Breast epithelium (tissue), 4 donors: ENCODE results near the gene NAMPT. TPM values are rescaled to one million over a fixed set of nuclear protein-coding genes. Genes with fewer than 3 reads are reported as not detected.

Experiments
- DNase-seq, 2 donors: peaks; one replicate each; pipeline ENCODE4 v3.0.0-alpha.2; 2019; ENCODE audit warnings: low spot score in 2 of 2
- H3K27ac ChIP-seq, 2 donors: fragments of 200-600 bp; sonication (generic) in 1 of 2; one replicate each; pipeline ENCODE4 v1.5.1; 2016 to 2019; ENCODE audit warnings: mild to moderate bottlenecking in 1 of 2
- H3K27me3 ChIP-seq, 2 donors: fragments of 200-600 bp; sonication (generic) in 1 of 2; one replicate each; pipeline versions ENCODE4 v1.5.1 to v1.6.0; 2017 to 2019; ENCODE audit warnings: control low read depth in 1 of 2, mild to moderate bottlenecking in 1 of 2
- H3K36me3 ChIP-seq: fragments of 200-600 bp; one replicate; pipeline ENCODE4 v1.5.1; 2019
- H3K4me1 ChIP-seq, 2 donors: fragments of 200-600 bp; sonication (generic); one replicate each; pipeline ENCODE4 v1.5.1; 2016 to 2019; ENCODE audit warnings: control low read depth in 1 of 2
- H3K4me3 ChIP-seq, 3 donors: fragments of 200-600 bp; sonication (generic); 1 replicate in 2 of 3; 2 replicates in 1 of 3; pipeline ENCODE4 v1.5.1; 2016 to 2019; ENCODE audit warnings: mild to moderate bottlenecking in 3 of 3, moderate library complexity in 2 of 3
- H3K9me3 ChIP-seq, 2 donors: fragments of 200-600 bp; sonication (generic) in 1 of 2; one replicate each; pipeline ENCODE4 v1.5.1; 2016 to 2019; ENCODE audit warnings: control low read depth in 1 of 2
- CTCF ChIP-seq, 3 donors: fragments of 450-650 bp; IDR thresholded peaks; one replicate each; pipeline ENCODE4 v1.5.1; 2016 to 2017; ENCODE audit warnings: antibody characterized with exemption in 3 of 3, mild to moderate bottlenecking in 3 of 3, moderate library complexity in 3 of 3
- POLR2A ChIP-seq: fragments of 450-650 bp; IDR thresholded peaks from one replicate; pipeline ENCODE4 v1.6.1; 2016; ENCODE audit warnings: antibody characterized with exemption, mild to moderate bottlenecking, moderate library complexity
- POLR2AphosphoS5 ChIP-seq, 3 donors: sonication (generic); formaldehyde crosslinking; IDR thresholded peaks; one replicate each; pipeline ENCODE4 v1.6.1; 2017; ENCODE audit warnings: antibody characterized with exemption in 3 of 3
- intact Hi-C: fragments of 100-400 bp; cut with DNase I; formaldehyde crosslinking; loops from one replicate; pipeline ENCODE4 v1.15.1; 2023; ENCODE audit warnings: low total_unique reads
- total RNA-seq, 3 donors: library from RNA; depleted of rRNA; stranded (reverse); fragments of >200 nt; gene quantifications; one replicate each; pipeline ENCODE4 v1.1.0, GENCODE V29; 2016

NAMPT gene
- total RNA-seq, 3 donors from 2014 or later = 195 to 751 (median 536) TPM

GRCh38 chr7:106316947-106317346 is 32.2 kb upstream of the NAMPT start:
- intact Hi-C loops = no loop called here
- Histone ChIP-seq H3K36me3 (no peaks in the 10 kb centered on the region), H3K27ac (no peak overlapping the region), H3K4me1 (no peaks in the 10 kb centered on the region), H3K27me3 (no peaks in the 10 kb centered on the region), H3K9me3 (no peaks in the 10 kb centered on the region), H3K4me3 (no peak overlapping the region)
- TF ChIP-seq POLR2A = no peak
- no peak for TF ChIP-seq CTCF (IDR thresholded peaks at IDR 0.05)
- no peak for TF ChIP-seq POLR2AphosphoS5 (IDR thresholded peaks at IDR 0.05)
- DNase-seq = no peak

GRCh38 chr7:106314875-106315274 is 30.1 kb upstream of the NAMPT start:
- Histone ChIP-seq H3K4me1 (no peaks in the 10 kb centered on the region), H3K4me3 (no peak overlapping the region), H3K27me3 (no peaks in the 10 kb centered on the region), H3K36me3 (no peaks in the 10 kb centered on the region), H3K27ac (no peak overlapping the region), H3K9me3 (no peaks in the 10 kb centered on the region)
- TF ChIP-seq CTCF (IDR thresholded peaks at IDR 0.05) (no peak), POLR2A (no peak), POLR2AphosphoS5 (IDR thresholded peaks at IDR 0.05) (no peak)
- intact Hi-C loops = no loop called here
- no peak for DNase-seq

- TF ChIP-seq POLR2AphosphoS5 (IDR thresholded peaks at IDR 0.05) (no peak), POLR2A (no peak), CTCF (IDR thresholded peaks at IDR 0.05) (no peak)
- no peaks in the 10 kb centered on the region for H3K27me3 ChIP-seq
- intact Hi-C loops = no loop called here
- H3K27ac ChIP-seq = no peak overlapping the region
- no peak overlapping the region for H3K4me3 ChIP-seq
- no peaks in the 10 kb centered on the region for H3K4me1 ChIP-seq
- no peaks in the 10 kb centered on the region for H3K9me3 ChIP-seq
- H3K36me3 ChIP-seq = no peaks in the 10 kb centered on the region
- no peak for DNase-seq
These were observed 29.2 kb upstream of the NAMPT start for GRCh38 chr7:106313966-106314365.

GRCh38 chr7:106313456-106313901 is 28.7 kb upstream of the NAMPT start:
- H3K36me3 ChIP-seq = no peaks in the 10 kb centered on the region
- no peak overlapping the region for H3K27ac ChIP-seq
- no peak for DNase-seq
- intact Hi-C loops = no loop called here
- H3K4me1 ChIP-seq = no peaks in the 10 kb centered on the region
- no peak overlapping the region for H3K4me3 ChIP-seq
- no peaks in the 10 kb centered on the region for H3K9me3 ChIP-seq
- no peaks in the 10 kb centered on the region for H3K27me3 ChIP-seq
- TF ChIP-seq POLR2AphosphoS5 (IDR thresholded peaks at IDR 0.05) (no peak), CTCF (IDR thresholded peaks at IDR 0.05) (no peak), POLR2A (no peak)

- Histone ChIP-seq H3K4me3 (no peak overlapping the region), H3K9me3 (no peaks in the 10 kb centered on the region), H3K27me3 (no peaks in the 10 kb centered on the region), H3K4me1 (no peaks in the 10 kb centered on the region), H3K27ac (no peak overlapping the region), H3K36me3 (no peaks in the 10 kb centered on the region)
- no peak for DNase-seq
- no peak for TF ChIP-seq CTCF (IDR thresholded peaks at IDR 0.05)
- no peak for TF ChIP-seq POLR2A
- no peak for TF ChIP-seq POLR2AphosphoS5 (IDR thresholded peaks at IDR 0.05)
- intact Hi-C loops = no loop called here
These were observed 28.1 kb upstream of the NAMPT start for GRCh38 chr7:106312906-106313305.
